ENCODE results near the gene NAALADL2.

GRCh38 chr3:175777495-175777894, 918.4 kb downstream of the NAALADL2 start:
- no peak for TF ChIP-seq POLR2A (IDR thresholded peaks at IDR 0.05; ENCODE audit: low read length)
- no peak for TF ChIP-seq GATA1 (IDR thresholded peaks at IDR 0.05; ENCODE audit: low read depth, low read length)

Data from erythroblast (primary cell).